Testis (tissue), 3 donors: ENCODE results near the gene ZPLD1. TPM values are rescaled to one million over a fixed set of nuclear protein-coding genes. Genes with fewer than 3 reads are reported as not detected.

Experiments used
- DNase-seq: peaks from one replicate; pipeline ENCODE4 v3.0.0-alpha.2; 2019
- H3K27ac ChIP-seq, 2 donors: fragments of 200-600 bp; sonication (generic); one replicate each; pipeline ENCODE4 v1.5.1; 2019
- H3K27me3 ChIP-seq: fragments of 200-600 bp; sonication (generic); one replicate; pipeline ENCODE4 v1.5.1; 2019
- H3K36me3 ChIP-seq: fragments of 200-600 bp; sonication (generic); one replicate; pipeline ENCODE4 v1.5.1; 2017; ENCODE audit warnings: low read depth; ENCODE audit errors: missing control alignments
- H3K4me1 ChIP-seq: fragments of 200-600 bp; sonication (generic); one replicate; pipeline ENCODE4 v1.5.1; 2019
- H3K4me3 ChIP-seq, 2 donors: fragments of 200-600 bp; sonication (generic); one replicate each; pipeline ENCODE4 v1.5.1; 2017 to 2019
- H3K9me3 ChIP-seq: fragments of 200-600 bp; sonication (generic); one replicate; pipeline ENCODE4 v1.5.1; 2017
- CTCF ChIP-seq, 3 experiments: fragments of 450-650 bp in 2 of 3; fragments of 200-600 bp in 1 of 3; sonication (generic) in 1 of 3; IDR thresholded peaks; one replicate each; pipeline ENCODE4 v1.5.1; 2016 to 2019; ENCODE audit warnings: antibody characterized with exemption in 3 of 3, mild to moderate bottlenecking in 2 of 3, moderate library complexity in 1 of 3
- POLR2A ChIP-seq: fragments of 450-650 bp; IDR thresholded peaks from one replicate; pipeline ENCODE4 v1.6.1; 2017; ENCODE audit warnings: antibody characterized with exemption, mild to moderate bottlenecking, moderate library complexity
- WGBS, 2 donors: methylation state at CpG; one replicate each; pipeline ENCODE4 v1.1.5; 2018; 5-methylcytosine and 5-hydroxymethylcytosine counted together
- intact Hi-C: fragments of 100-400 bp; cut with DNase I; formaldehyde crosslinking; loops from one replicate; pipeline ENCODE4 v1.15.1; 2023; ENCODE audit warnings: low total_unique reads
- polyA plus RNA-seq: library from polyadenylated mRNA; stranded (reverse); fragments of 350-450 nt; fragmentation: Illumina TruSeq; extraction: RNeasy Lipid Tissue Mini Kit (QIAGEN cat#74804); gene quantifications from one replicate; pipeline ENCODE4 v1.2.3, GENCODE V29; 2014; ENCODE audit warnings: low read depth, low replicate concordance; ENCODE audit not compliant: insufficient read depth
- total RNA-seq, 2 donors: library from RNA; depleted of rRNA; stranded (reverse); fragments of >200 nt; gene quantifications; one replicate each; pipeline ENCODE4 v1.2.3, GENCODE V29; 2016

Gene ZPLD1
- total and polyA plus RNA-seq, 3 donors from 2014 or later: 0.44 to 0.74 (median 0.55) TPM

DNA sequence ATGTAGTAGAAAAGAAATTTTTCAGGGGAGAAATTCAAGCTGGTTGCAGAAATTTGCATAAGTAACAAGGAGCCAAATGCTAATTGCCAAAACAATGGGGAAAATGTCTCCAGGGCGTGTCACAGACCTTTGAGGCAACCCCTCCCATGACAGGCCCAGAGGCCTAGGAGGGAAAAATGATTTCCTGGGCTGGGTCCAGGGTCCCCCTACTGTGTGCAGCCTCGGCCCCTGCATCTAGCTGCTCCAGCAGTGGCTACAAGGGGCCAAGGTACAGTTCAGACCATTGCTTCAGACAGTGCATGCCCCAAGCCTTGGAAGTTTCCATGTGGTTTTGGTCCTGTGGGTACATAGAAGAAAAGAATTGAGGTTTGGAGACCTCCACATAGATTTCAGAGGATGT, 70.7 kb downstream of the ZPLD1 start:
- Histone ChIP-seq H3K27me3 (no peaks in the 10 kb centered on the region), H3K4me3 (no peak overlapping the region), H3K27ac (no peak overlapping the region), H3K36me3 (no peaks in the 10 kb centered on the region), H3K4me1 (no peaks in the 10 kb centered on the region), H3K9me3 (no peaks in the 10 kb centered on the region)
- 86 to 91% methylated on average over 2 of the region's 2 CpGs for WGBS, 2 donors
- TF ChIP-seq CTCF (IDR thresholded peaks at IDR 0.05) (no peak), POLR2A (no peak)
- no peak for DNase-seq
- intact Hi-C loops: no loop called here

DNA sequence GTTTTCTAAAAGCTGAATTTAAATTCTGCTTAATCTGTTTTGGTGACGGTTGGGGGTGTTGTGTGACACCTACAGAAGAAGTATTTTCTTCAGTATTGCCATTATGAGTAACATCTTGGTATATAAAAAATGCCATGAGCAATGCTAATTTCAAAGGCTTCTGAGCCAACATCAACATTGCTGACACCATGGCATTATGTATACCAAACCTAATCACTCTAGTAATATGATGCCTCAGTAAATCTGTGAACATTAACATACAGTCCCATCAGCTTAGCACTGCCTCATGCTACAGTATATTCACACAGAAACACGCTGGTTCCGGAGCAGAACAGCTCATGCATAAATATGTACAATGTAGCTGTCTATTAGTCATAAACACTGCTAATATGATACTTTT, 75.8 kb downstream of the ZPLD1 start:
- DNase-seq: no peak
- TF ChIP-seq POLR2A (no peak), CTCF (IDR thresholded peaks at IDR 0.05) (no peak)
- WGBS, 2 donors: 80 to 86% methylated on average over 3 of the region's 3 CpGs
- no peak overlapping the region for H3K4me3 ChIP-seq
- intact Hi-C loops: no loop called here
- H3K36me3 ChIP-seq: no peaks in the 10 kb centered on the region
- no peak overlapping the region for H3K27ac ChIP-seq
- H3K9me3 ChIP-seq: no peaks in the 10 kb centered on the region
- H3K4me1 ChIP-seq: no peaks in the 10 kb centered on the region
- H3K27me3 ChIP-seq: no peaks in the 10 kb centered on the region

DNA sequence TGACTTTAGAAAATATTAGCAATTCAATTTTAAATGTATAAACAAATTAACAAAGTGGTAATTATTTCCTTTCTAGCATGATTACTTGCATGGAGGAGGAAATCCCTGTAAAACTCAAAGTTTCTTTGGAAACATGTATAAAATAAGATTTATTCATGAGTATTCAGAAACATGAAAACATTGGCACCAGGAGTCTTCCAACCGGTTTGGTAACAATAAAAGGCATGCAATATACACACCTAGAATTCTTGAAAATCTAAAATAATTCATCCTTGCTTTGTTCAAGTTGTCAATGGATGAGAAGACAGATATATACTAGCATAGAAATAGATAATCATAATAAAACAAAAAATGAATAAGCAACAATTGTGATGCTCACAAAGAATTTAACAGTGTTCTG, 76.4 kb downstream of the ZPLD1 start:
- intact Hi-C loops: no loop called here
- Histone ChIP-seq H3K36me3 (no peaks in the 10 kb centered on the region), H3K27me3 (no peaks in the 10 kb centered on the region), H3K27ac (no peak overlapping the region), H3K4me3 (no peak overlapping the region), H3K9me3 (no peaks in the 10 kb centered on the region), H3K4me1 (no peaks in the 10 kb centered on the region)
- no peak for DNase-seq
- TF ChIP-seq POLR2A (no peak), CTCF (IDR thresholded peaks at IDR 0.05) (no peak)
- 55 to 84% methylated on average over 1 of the region's 1 CpG for WGBS, 2 donors

DNA sequence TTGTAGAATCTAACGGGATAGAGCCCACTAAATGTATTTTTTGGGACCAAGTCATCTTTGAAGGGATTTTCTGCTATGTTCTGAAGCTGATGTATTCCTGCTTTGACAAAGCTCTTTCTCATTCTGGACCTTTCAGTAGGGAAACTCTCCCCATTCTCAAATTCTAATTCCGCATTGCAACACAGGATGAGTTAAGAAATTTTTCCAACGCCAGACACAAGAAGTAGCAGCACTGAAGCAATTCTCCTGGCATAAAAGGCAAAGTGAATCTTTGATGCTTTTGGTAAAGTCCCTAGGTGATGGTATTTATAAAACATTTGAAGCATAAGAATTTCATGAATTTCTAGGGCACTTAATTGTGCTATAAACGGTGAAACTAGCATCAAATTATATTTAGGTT, 76.8 kb downstream of the ZPLD1 start:
- TF ChIP-seq POLR2A (no peak), CTCF (IDR thresholded peaks at IDR 0.05) (no peak)
- Histone ChIP-seq H3K4me1 (no peaks in the 10 kb centered on the region), H3K27ac (no peak overlapping the region), H3K4me3 (no peak overlapping the region), H3K36me3 (no peaks in the 10 kb centered on the region), H3K9me3 (no peaks in the 10 kb centered on the region), H3K27me3 (no peaks in the 10 kb centered on the region)
- DNase-seq: no peak
- 53 to 65% methylated on average over 4 of the region's 4 CpGs for WGBS, 2 donors
- intact Hi-C loops: no loop called here

GRCh38 chr3:102512734-102513504, 78.1 kb downstream of the ZPLD1 start:
- no peak for DNase-seq
- H3K4me1 ChIP-seq: no peaks in the 10 kb centered on the region
- no peaks in the 10 kb centered on the region for H3K9me3 ChIP-seq
- no peaks in the 10 kb centered on the region for H3K27me3 ChIP-seq
- no peak overlapping the region for H3K4me3 ChIP-seq
- TF ChIP-seq POLR2A: no peak
- TF ChIP-seq CTCF (IDR thresholded peaks at IDR 0.05): no peak
- no peaks in the 10 kb centered on the region for H3K36me3 ChIP-seq
- intact Hi-C loops: no loop called here
- 65 to 77% methylated on average over 5 of the region's 5 CpGs for WGBS, 2 donors
- no peak overlapping the region for H3K27ac ChIP-seq
